GM10248 (cell line): Measurements from ENCODE around the gene MID2.

Experiments used
- CTCF ChIA-PET: fragments of 300-600 bp; sonication (Branson Sonifier 250); formaldehyde crosslinking; extraction: SDS; loops from one replicate; lab custom pipeline; 2021; ENCODE audit warnings: antibody characterized with exemption; lab: Yijun Ruan, JAX
- POLR2A ChIA-PET: fragments of 350-650 bp; sonication (Branson Sonifier 250); formaldehyde crosslinking; extraction: SDS; loops from one replicate; lab custom pipeline; 2020; ENCODE audit warnings: antibody characterized with exemption; lab: Yijun Ruan, JAX
- DNase-seq: peaks from one replicate; pipeline ENCODE4 v3.0.0; 2012; ENCODE audit errors: extremely low spot score
- TF ChIP-seq, protein P1 (sequence below): IDR thresholded peaks from 2 replicates; pipeline ENCODE4 v1.5.1; 2012; ENCODE audit warnings: mild to moderate bottlenecking, low read depth; ENCODE audit errors: extremely low read depth, missing control alignments, control extremely low read depth

MID2 gene

GRCh38 chrX:107880054-107880610, 54.5 kb downstream of the MID2 start:
- POLR2A ChIA-PET, result no interaction called here
- DNase-seq, result no peak
- TF ChIP-seq, protein P1, sequence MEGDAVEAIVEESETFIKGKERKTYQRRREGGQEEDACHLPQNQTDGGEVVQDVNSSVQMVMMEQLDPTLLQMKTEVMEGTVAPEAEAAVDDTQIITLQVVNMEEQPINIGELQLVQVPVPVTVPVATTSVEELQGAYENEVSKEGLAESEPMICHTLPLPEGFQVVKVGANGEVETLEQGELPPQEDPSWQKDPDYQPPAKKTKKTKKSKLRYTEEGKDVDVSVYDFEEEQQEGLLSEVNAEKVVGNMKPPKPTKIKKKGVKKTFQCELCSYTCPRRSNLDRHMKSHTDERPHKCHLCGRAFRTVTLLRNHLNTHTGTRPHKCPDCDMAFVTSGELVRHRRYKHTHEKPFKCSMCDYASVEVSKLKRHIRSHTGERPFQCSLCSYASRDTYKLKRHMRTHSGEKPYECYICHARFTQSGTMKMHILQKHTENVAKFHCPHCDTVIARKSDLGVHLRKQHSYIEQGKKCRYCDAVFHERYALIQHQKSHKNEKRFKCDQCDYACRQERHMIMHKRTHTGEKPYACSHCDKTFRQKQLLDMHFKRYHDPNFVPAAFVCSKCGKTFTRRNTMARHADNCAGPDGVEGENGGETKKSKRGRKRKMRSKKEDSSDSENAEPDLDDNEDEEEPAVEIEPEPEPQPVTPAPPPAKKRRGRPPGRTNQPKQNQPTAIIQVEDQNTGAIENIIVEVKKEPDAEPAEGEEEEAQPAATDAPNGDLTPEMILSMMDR, result no peak
- CTCF ChIA-PET, result no interaction called here

DNA sequence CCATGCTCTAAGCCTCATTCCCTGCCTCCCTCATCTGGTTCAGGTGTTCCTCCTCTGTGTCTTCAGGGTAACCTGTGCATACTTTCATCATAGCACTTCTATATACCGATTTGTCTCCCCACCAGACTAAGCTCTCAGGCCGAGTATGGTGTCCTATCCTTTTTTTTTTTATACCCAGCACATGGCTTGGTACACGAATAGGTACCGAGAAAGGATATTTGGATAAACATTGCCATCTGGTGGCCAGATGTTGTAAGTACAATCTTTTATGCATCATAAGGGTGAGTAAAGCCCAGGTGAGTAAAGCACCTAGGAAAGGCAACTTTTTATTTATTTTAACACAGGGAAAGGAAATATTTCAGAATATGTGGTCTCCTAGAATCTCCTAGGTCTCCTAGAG, 68.4 kb downstream of the MID2 start:
- ChIA-PET POLR2A (no interaction called here), CTCF (interaction anchor here (1.0 to 2.9 kb wide), 4 partner anchors 10 to 1019 kb away, joined by 3 to 10 read pairs (median 4); partner anchors contain the start of gene NCBP2L)
- DNase-seq, result peak; percentile 32
- TF ChIP-seq, protein P1, result peak; percentile 36

DNA sequence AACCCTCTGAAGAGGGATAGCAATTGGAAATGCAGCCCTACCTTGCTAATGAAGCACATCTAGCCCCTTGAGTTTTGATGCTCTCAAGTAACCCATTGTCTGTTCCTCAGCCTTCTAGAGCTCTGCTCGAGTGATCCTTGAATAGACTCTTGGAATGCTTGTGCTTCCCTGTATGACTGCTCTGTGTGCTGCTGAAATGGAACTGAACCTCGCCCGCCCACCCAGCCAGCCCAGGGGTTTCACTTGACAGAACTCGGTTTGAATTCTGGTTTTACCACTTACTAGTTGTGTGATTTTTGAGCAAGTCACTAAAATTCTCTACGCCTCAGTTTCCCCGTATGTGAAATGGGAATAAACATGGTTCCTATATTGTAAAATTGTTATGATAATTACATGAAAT, 77.1 kb downstream of the MID2 start:
- TF ChIP-seq, protein P1, result no peak
- CTCF ChIA-PET, result no interaction called here
- DNase-seq, result no peak
- POLR2A ChIA-PET, result no interaction called here

DNA sequence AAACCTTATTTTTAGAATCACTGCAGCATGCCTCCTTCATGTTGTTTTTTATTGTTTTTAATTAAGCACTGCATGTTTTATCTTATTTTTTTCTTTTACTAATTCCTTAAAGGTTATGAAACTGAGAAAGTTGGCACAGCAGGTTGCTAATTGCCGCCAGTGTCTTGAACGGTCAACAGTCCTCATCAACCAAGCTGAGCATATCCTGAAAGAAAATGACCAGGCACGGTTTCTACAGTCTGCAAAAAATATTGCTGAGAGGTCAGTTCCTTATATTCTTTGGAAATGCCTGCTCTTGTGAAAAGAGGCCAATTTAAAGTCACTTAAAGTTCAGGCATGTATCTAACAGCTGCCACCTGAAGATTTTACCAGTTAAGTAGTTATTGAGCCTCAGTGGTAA, 79.7 kb downstream of the MID2 start:
- DNase-seq, result no peak
- ChIA-PET CTCF (no interaction called here), POLR2A (no interaction called here)
- TF ChIP-seq, protein P1, result no peak

GRCh38 chrX:107924136-107924746, 98.6 kb downstream of the MID2 start:
- ChIA-PET CTCF (no interaction called here), POLR2A (no interaction called here)
- TF ChIP-seq, protein P1, result no peak
- DNase-seq, result no peak

DNA sequence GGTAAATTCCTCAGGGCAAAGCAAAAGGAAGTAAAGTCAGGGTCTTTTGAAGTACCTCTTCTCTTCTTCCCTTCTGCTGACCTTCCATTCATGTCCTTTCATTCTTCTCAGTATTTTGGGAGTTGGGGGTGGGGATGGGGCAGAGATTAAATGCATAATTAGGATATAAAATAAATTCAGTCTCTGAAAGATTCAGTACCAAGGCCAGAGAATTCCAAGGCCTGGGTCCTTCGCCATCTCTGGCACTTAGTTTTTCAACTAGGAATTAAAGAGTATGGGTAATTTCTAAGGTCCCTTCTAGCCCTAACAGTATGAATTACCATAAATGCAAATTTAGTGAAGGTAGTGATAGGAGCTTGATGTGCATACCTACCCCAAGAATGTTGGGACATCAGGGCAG, 108.6 kb downstream of the MID2 start:
- TF ChIP-seq, protein P1, result no peak
- no peak for DNase-seq
- ChIA-PET POLR2A (no interaction called here), CTCF (interaction anchor here (1.6 kb wide), 1 partner anchor 16 kb away, joined by 4 read pairs; no protein-coding TSS in a partner anchor)

- ChIA-PET CTCF (no interaction called here), POLR2A (no interaction called here)
- TF ChIP-seq, protein P1, result no peak
- no peak for DNase-seq
Observed at GRCh38 chrX:107935200-107935599, 109.5 kb downstream of the MID2 start.
